ENCODE results near the gene ADAMTS6.
A peak's percentile ranks its signal among the peaks of the same experiment; 100 is the strongest.

- TF ChIP-seq POLR2A (IDR thresholded peaks at IDR 0.05; ENCODE audit: low read length) (peak; percentile 30), GATA1 (IDR thresholded peaks at IDR 0.05; ENCODE audit: low read depth, low read length) (no peak)
These were observed 378.6 kb downstream of the ADAMTS6 start for GRCh38 chr5:65102976-65103711.
